Neutrophil (primary cell): ENCODE measurements around the gene UBAP2L.

Experiments used
- H3K27ac ChIP-seq: fragments of 200-600 bp; sonication (generic); 2 replicates; pipeline ENCODE4 v1.5.1; 2016; ENCODE audit warnings: mild to moderate bottlenecking, moderate library complexity
- H3K27me3 ChIP-seq: fragments of 200-600 bp; sonication (generic); 2 replicates; pipeline ENCODE4 v1.6.0; 2016; ENCODE audit warnings: mild to moderate bottlenecking
- H3K36me3 ChIP-seq: fragments of 200-600 bp; sonication (generic); 2 replicates; pipeline ENCODE4 v1.5.1; 2017
- H3K4me1 ChIP-seq, 2 experiments: fragments of 200-600 bp in 1 of 2; sonication (generic) in 1 of 2; 1 replicate in 1 of 2; 2 replicates in 1 of 2; pipeline versions ENCODE4 v1.5.1 to v1.6.1; 2013 to 2016; ENCODE audit warnings: low read depth in 1 of 2, low read length in 1 of 2, mild to moderate bottlenecking in 1 of 2, moderate library complexity in 1 of 2; ENCODE audit not compliant: control insufficient read depth in 1 of 2, insufficient read depth in 1 of 2
- H3K4me3 ChIP-seq, 2 experiments: fragments of 200-600 bp in 1 of 2; sonication (generic) in 1 of 2; 1 replicate in 1 of 2; 2 replicates in 1 of 2; pipeline ENCODE4 v1.5.1; 2013 to 2016; ENCODE audit warnings: low read depth in 1 of 2, low read length in 1 of 2, mild to moderate bottlenecking in 1 of 2, moderate library complexity in 1 of 2
- H3K9me3 ChIP-seq: fragments of 200-600 bp; sonication (generic); 2 replicates; pipeline ENCODE4 v1.5.1; 2016
- CTCF ChIP-seq: fragments of 200-600 bp; sonication (generic); IDR thresholded peaks from 2 replicates; pipeline ENCODE4 v1.5.1; 2016; ENCODE audit warnings: antibody characterized with exemption

UBAP2L gene

GRCh38 chr1:154220071-154220969 is at the start of gene UBAP2L:
TSS of gene UBAP2L (plus strand) at chr1:154220955. CDS start at chr1:154225124, 4,169 bp downstream.
- H3K36me3 ChIP-seq = peaks cover 20% of the 10 kb centered on the region
- H3K9me3 ChIP-seq = no peaks in the 10 kb centered on the region
- TF ChIP-seq CTCF = no peak
- H3K27ac ChIP-seq = peak within 1 kb of the TSS; percentile 89
- peak within 1 kb of the TSS; percentile 70 to 84 for H3K4me3 ChIP-seq
- no peaks in the 10 kb centered on the region for H3K27me3 ChIP-seq
- H3K4me1 ChIP-seq = peaks cover 32 to 35% of the 10 kb centered on the region in 2 experiments

GRCh38 chr1:154171223-154171583 is 49.6 kb upstream of the UBAP2L start:
- H3K4me3 ChIP-seq = no peak overlapping the region
- H3K9me3 ChIP-seq = no peaks in the 10 kb centered on the region
- peaks cover 98% of the 10 kb centered on the region for H3K36me3 ChIP-seq
- peaks cover 10% of the 10 kb centered on the region in 2 experiments for H3K4me1 ChIP-seq
- no peaks in the 10 kb centered on the region for H3K27me3 ChIP-seq
- peak overlapping the region; percentile 55 for H3K27ac ChIP-seq
- no peak for TF ChIP-seq CTCF

- H3K4me3 ChIP-seq = no peak overlapping the region
- TF ChIP-seq CTCF = no peak
- H3K9me3 ChIP-seq = no peaks in the 10 kb centered on the region
- H3K27me3 ChIP-seq = no peaks in the 10 kb centered on the region
- peaks cover 17% of the 10 kb centered on the region in 2 experiments for H3K4me1 ChIP-seq
- H3K27ac ChIP-seq = peak overlapping the region; percentile 55
- peaks cover 91% of the 10 kb centered on the region for H3K36me3 ChIP-seq
Measured at GRCh38 chr1:154171880-154172279, 48.9 kb upstream of the UBAP2L start.

DNA sequence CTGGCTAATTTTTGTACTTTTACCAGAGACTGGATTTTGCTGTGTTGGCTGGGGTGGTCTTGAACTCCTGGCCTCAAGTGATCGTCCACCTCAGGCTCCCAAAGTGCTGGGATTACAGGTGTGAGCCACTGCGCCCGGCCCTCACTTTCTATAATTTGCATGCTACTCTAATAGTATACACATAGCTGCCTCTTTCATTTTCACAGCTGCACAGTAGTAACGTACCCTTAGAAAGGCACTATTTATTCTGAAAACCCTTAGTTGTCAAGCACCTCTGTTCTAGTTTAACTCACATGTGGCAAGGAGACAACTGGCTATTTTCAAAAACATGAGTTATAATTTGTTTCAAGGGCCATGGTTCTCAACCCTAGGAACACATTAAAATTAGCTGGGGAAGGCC is 46.1 kb upstream of the UBAP2L start:
- H3K36me3 ChIP-seq = peaks cover 77% of the 10 kb centered on the region
- no peak for TF ChIP-seq CTCF
- H3K27ac ChIP-seq = no peak overlapping the region
- no peak overlapping the region for H3K4me3 ChIP-seq
- H3K9me3 ChIP-seq = no peaks in the 10 kb centered on the region
- peaks cover 45% of the 10 kb centered on the region in 2 experiments for H3K4me1 ChIP-seq
- H3K27me3 ChIP-seq = no peaks in the 10 kb centered on the region

GRCh38 chr1:154176337-154176736 is 44.4 kb upstream of the UBAP2L start:
- peaks cover 61 to 62% of the 10 kb centered on the region in 2 experiments for H3K4me1 ChIP-seq
- peak overlapping the region in 1 of 2 experiments; percentile 16 for H3K4me3 ChIP-seq
- no peak for TF ChIP-seq CTCF
- no peaks in the 10 kb centered on the region for H3K27me3 ChIP-seq
- peak overlapping the region; percentile 67 for H3K27ac ChIP-seq
- H3K9me3 ChIP-seq = no peaks in the 10 kb centered on the region
- H3K36me3 ChIP-seq = peaks cover 61% of the 10 kb centered on the region
